ENCODE results near the gene PTBP3. TPM values are rescaled to one million over a fixed set of nuclear protein-coding genes. Genes with fewer than 3 reads are reported as not detected.

The PTBP3 gene
- 10 to 100 TPM; 24.5 to 50.3 (median 39.7) TPM for total RNA-seq

- no peak for TF ChIP-seq CTCF (IDR thresholded peaks at IDR 0.05)
- DNase-seq (ENCODE audit: low spot score) (peak; percentile 34), ATAC-seq (ENCODE audit: low FRiP score) (peak; percentile 45)
Observed at GRCh38 chr9:112332977-112333638, at the start of gene PTBP3. Gene PTBP3 (minus strand): TSS chr9:112333619. CDS start chr9:112297865, 35,754 bp downstream.

GRCh38 chr9:112382501-112383364 lies 49.3 kb upstream of the PTBP3 start:
- DNase-seq (ENCODE audit: low spot score) = no peak
- ATAC-seq (ENCODE audit: low FRiP score) = no peak
- no peak for TF ChIP-seq CTCF (IDR thresholded peaks at IDR 0.05)

- ATAC-seq (ENCODE audit: low FRiP score) (no peak), DNase-seq (ENCODE audit: low spot score) (no peak)
- no peak for TF ChIP-seq CTCF (IDR thresholded peaks at IDR 0.05)
Observed at GRCh38 chr9:112382066-112382465, 48.6 kb upstream of the PTBP3 start.

- no peak for DNase-seq (ENCODE audit: low spot score)
- no peak for ATAC-seq (ENCODE audit: low FRiP score)
- no peak for TF ChIP-seq CTCF (IDR thresholded peaks at IDR 0.05)
Observed at GRCh38 chr9:112380825-112381221, 47.4 kb upstream of the PTBP3 start.

GRCh38 chr9:112380102-112380824 lies 46.8 kb upstream of the PTBP3 start, which contains the start of gene HSDL2:
Gene HSDL2 (plus strand): TSS chr9:112380108. CDS start chr9:112380164, 56 bp downstream.
- ATAC-seq (ENCODE audit: low FRiP score) (peak; percentile 61), DNase-seq (ENCODE audit: low spot score) (no peak)
- no peak for TF ChIP-seq CTCF (IDR thresholded peaks at IDR 0.05)

- TF ChIP-seq CTCF (IDR thresholded peaks at IDR 0.05) = no peak
- DNase-seq (ENCODE audit: low spot score) (peak; percentile 97), ATAC-seq (ENCODE audit: low FRiP score) (peak; percentile 98)
Observed at GRCh38 chr9:112379177-112380101, 46.0 kb upstream of the PTBP3 start.

Data from omental fat pad (tissue), 4 donors.